Measurements from ENCODE around the gene DHX36.

The DHX36 gene

DNA sequence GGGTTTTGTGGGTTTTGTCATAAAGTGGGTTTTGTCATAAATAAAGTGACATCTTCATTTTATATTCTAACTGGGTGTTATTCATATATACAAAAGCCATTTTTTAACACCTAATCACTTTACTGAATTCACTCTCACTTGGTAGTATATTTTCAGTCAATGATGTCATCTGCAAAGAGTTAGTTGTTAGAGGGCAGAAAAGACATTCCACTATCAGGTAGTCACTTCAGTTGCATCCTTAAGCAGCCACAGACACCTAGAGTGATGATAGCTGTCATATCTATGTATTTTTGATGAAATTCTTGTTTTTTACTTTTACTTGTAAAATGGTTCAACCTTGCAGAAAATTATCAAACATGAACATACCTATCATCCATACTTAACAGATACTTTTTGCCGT, 89.0 kb downstream of the DHX36 start:
- TF ChIP-seq, protein P1, sequence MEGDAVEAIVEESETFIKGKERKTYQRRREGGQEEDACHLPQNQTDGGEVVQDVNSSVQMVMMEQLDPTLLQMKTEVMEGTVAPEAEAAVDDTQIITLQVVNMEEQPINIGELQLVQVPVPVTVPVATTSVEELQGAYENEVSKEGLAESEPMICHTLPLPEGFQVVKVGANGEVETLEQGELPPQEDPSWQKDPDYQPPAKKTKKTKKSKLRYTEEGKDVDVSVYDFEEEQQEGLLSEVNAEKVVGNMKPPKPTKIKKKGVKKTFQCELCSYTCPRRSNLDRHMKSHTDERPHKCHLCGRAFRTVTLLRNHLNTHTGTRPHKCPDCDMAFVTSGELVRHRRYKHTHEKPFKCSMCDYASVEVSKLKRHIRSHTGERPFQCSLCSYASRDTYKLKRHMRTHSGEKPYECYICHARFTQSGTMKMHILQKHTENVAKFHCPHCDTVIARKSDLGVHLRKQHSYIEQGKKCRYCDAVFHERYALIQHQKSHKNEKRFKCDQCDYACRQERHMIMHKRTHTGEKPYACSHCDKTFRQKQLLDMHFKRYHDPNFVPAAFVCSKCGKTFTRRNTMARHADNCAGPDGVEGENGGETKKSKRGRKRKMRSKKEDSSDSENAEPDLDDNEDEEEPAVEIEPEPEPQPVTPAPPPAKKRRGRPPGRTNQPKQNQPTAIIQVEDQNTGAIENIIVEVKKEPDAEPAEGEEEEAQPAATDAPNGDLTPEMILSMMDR (IDR thresholded peaks at IDR 0.05; ENCODE audit: low read length, missing control alignments), result no peak
- DNase-seq (ENCODE audit: low read depth), result no peak
- H3K4me3 ChIP-seq (replicated peaks; ENCODE audit: low read depth, low read length), result no peak overlapping the region

DNA sequence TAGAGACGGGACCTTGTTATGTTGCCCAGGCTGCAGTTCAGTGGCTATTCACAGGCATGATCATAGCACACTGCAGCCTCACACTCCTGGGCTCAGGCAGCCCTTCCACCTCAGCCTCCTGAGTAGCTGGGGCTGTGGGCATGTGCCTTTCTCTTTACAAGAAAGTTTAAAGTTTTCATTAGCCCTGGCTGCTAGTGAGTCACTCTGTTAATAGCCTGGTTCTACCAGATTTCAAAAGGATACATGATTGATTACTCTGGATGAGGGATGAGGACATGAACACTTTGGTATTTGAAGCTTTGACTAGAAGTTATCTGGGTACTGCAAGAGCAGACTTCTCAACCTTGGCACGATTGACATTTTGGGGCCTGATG, 95.1 kb downstream of the DHX36 start:
- TF ChIP-seq, protein P1 (IDR thresholded peaks at IDR 0.05; ENCODE audit: low read length, missing control alignments), result no peak
- no peak overlapping the region for H3K4me3 ChIP-seq (replicated peaks; ENCODE audit: low read depth, low read length)
- DNase-seq (ENCODE audit: low read depth), result no peak

DNA sequence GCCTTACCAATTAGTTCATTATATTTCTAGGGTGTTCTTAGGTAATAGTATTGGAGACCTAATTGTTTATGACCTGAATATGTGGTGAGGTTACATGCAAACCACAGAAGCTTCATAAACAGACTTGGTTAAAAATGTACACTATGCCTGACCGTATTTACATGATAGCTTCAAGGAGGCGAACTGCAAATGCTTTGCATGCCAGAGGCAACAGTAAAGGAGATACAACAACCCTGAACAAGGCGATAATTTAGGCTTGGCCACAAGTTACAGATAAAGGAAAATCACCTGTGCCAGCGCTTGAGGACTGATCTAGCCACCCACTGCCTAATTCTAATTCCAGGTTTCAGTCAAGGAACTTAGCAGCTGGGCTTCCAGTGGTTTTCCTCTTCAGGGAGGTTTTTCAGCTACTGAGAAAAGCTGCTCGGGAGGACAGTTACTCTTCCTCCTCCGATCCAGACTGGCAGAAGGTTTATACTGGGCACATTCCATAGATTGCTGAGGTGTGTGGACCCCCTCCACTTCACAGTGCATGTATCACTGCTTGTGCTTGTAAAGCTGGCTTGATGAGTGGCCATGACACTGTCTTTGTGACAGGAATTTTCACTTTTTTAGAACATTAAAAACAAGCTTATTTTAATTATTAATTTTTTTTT, 95.6 kb downstream of the DHX36 start:
- TF ChIP-seq, protein P1 (IDR thresholded peaks at IDR 0.05; ENCODE audit: low read length, missing control alignments), result no peak
- no peak for DNase-seq (ENCODE audit: low read depth)
- H3K4me3 ChIP-seq (replicated peaks; ENCODE audit: low read depth, low read length), result no peak overlapping the region

DNA sequence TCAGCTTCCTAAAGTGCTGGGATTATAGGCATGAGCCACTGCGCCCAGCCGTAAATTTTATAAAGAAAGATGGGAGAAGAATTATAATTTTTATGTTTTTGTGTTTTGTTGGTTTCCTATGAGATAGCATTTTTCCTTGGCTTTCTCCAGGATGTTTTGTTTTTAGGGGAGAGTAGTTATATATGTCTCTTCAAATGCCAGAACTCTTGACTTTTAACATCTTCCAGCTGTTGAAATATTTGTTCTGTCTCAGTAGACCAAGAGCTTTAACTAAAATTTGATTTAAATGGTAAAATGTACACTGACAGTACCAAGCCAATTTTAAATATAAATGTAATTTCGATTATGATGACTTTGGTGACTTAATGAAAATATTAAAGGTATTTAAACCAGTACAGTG, 96.8 kb downstream of the DHX36 start:
- H3K4me3 ChIP-seq (replicated peaks; ENCODE audit: low read depth, low read length), result no peak overlapping the region
- TF ChIP-seq, protein P1 (IDR thresholded peaks at IDR 0.05; ENCODE audit: low read length, missing control alignments), result no peak
- DNase-seq (ENCODE audit: low read depth), result no peak

DNA sequence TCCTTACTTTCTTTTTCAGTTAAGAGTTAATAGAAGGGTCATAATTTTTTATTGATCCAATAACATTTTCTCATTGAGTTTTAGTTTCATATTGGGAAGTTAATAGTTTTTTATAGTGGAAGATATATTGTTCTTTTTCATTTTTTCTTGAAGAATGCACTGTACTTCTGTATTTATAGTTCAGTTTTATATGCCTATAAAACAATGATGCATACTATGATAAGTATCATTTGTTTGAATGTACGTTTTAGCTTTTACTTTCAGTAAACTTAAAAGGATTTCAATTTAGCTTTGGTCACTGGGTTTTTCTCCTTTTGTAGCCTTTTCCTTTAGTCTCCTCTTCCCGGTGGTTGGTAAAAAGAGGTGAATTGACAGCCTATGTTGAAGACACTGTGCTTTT, 98.8 kb downstream of the DHX36 start:
- TF ChIP-seq, protein P1 (IDR thresholded peaks at IDR 0.05; ENCODE audit: low read length, missing control alignments), result no peak
- no peak overlapping the region for H3K4me3 ChIP-seq (replicated peaks; ENCODE audit: low read depth, low read length)
- no peak for DNase-seq (ENCODE audit: low read depth)

DNA sequence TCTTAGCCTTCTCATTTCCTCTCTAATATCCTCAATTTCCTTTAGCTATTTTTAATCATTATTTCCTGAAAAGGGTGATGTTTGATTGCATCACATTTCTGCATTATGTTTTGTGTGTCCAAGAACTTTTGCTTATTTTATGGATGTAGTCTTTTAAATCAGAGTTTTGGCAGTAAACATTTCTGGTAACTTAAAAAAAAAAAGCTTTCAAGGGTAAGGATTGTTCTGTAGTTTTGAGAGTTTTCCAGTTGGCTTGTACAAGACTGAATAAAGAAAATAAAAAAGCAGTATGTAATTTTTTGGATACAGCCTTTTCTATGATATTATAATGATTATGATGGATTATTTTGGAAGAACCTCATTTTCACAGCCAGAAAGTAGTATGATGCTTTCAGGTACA, 99.4 kb downstream of the DHX36 start:
- DNase-seq (ENCODE audit: low read depth), result no peak
- H3K4me3 ChIP-seq (replicated peaks; ENCODE audit: low read depth, low read length), result no peak overlapping the region
- TF ChIP-seq, protein P1 (IDR thresholded peaks at IDR 0.05; ENCODE audit: low read length, missing control alignments), result no peak

DNA sequence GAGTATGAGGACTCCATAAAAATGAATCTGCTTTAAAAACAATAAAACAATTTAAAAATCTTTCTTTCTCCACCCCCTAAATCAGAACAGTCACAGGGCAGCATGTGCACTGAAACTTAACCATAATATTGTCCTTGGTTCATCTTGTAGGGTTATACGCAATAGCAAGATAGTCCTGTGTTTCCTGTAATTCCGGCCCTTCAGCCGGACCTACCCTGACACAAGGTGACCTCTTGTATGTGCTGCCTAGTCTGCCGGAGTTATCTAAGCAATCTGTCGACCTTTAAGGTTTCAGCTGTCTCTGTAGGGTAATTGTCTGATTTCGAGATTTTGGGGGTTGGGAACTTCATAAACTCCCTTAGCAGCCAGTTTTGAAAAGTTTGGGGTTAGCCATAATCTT, 99.9 kb downstream of the DHX36 start:
- TF ChIP-seq, protein P1 (IDR thresholded peaks at IDR 0.05; ENCODE audit: low read length, missing control alignments), result no peak
- DNase-seq (ENCODE audit: low read depth), result no peak

More for the DNA sequence above, 99.9 kb downstream of the DHX36 start:
- H3K4me3 ChIP-seq (replicated peaks; ENCODE audit: low read depth, low read length), result no peak overlapping the region
